LoVo (cell line): ENCODE measurements around the gene QRICH2.
"Not testable (repeated sequence)": the region's sequence is repeated elsewhere in the genome, so short reads cannot be mapped to it uniquely, and the experiment has no call there.

Experiments used
- DNase-seq: peaks from one replicate; pipeline ENCODE4 v3.0.0-alpha.2; 2016; ENCODE audit warnings: low spot score

QRICH2 gene

GRCh38 chr17:76246080-76247066 is 61.7 kb downstream of the QRICH2 start:
- no peak for DNase-seq

GRCh38 chr17:76244721-76245120 is 63.4 kb downstream of the QRICH2 start:
- not testable (repeated sequence) for DNase-seq

GRCh38 chr17:76243826-76244679 is 64.0 kb downstream of the QRICH2 start:
- DNase-seq = no peak

GRCh38 chr17:76241691-76242255 is 66.3 kb downstream of the QRICH2 start:
- DNase-seq = no peak

GRCh38 chr17:76241204-76241538 is 66.9 kb downstream of the QRICH2 start:
- no peak for DNase-seq

GRCh38 chr17:76240461-76241203 is 67.4 kb downstream of the QRICH2 start, which contains the start of gene RNF157:
Gene RNF157, minus strand, starts transcription at chr17:76240493. Its CDS starts 253 bp downstream, at chr17:76240240.
- DNase-seq = peak; percentile 66

- no peak for DNase-seq
Observed at GRCh38 chr17:76239538-76240274, 68.4 kb downstream of the QRICH2 start.

- no peak for DNase-seq
Observed at GRCh38 chr17:76238847-76239537, 69.1 kb downstream of the QRICH2 start.

GRCh38 chr17:76237859-76238313 is 70.2 kb downstream of the QRICH2 start:
- peak; percentile 40 for DNase-seq

- no peak for DNase-seq
Observed at GRCh38 chr17:76236603-76237002, 71.5 kb downstream of the QRICH2 start.

- DNase-seq = no peak
Observed at GRCh38 chr17:76235883-76236282, 72.2 kb downstream of the QRICH2 start.

- DNase-seq = no peak
Observed at GRCh38 chr17:76234354-76234679, 73.8 kb downstream of the QRICH2 start.

GRCh38 chr17:76233588-76234353 is 74.3 kb downstream of the QRICH2 start:
- DNase-seq = no peak

- DNase-seq = no peak
Observed at GRCh38 chr17:76232342-76232741, 75.7 kb downstream of the QRICH2 start.

- DNase-seq = not testable (repeated sequence)
Observed at GRCh38 chr17:76226749-76227148, 81.3 kb downstream of the QRICH2 start.

- DNase-seq = not testable (repeated sequence)
Observed at GRCh38 chr17:76225373-76226086, 82.5 kb downstream of the QRICH2 start.
